Measurements from ENCODE around the gene TET2.

TET2 gene

GRCh38 chr4:105182211-105182610 is 35.5 kb downstream of the TET2 start:
- DNase-seq (ENCODE audit: low read depth): no peak

GRCh38 chr4:105184316-105184980 is 37.8 kb downstream of the TET2 start:
- no peak for DNase-seq (ENCODE audit: low read depth)

- no peak for DNase-seq (ENCODE audit: low read depth)
Measured at GRCh38 chr4:105186701-105187161, 40.1 kb downstream of the TET2 start.

GRCh38 chr4:105189855-105190650 is 43.4 kb downstream of the TET2 start:
- DNase-seq (ENCODE audit: low read depth): no peak

GRCh38 chr4:105191621-105192210 is 45.0 kb downstream of the TET2 start:
- no peak for DNase-seq (ENCODE audit: low read depth)

- no peak for DNase-seq (ENCODE audit: low read depth)
Measured at GRCh38 chr4:105192474-105192873, 45.8 kb downstream of the TET2 start.

GRCh38 chr4:105192910-105193309 is 46.2 kb downstream of the TET2 start:
- no peak for DNase-seq (ENCODE audit: low read depth)

GRCh38 chr4:105193536-105193935 is 46.9 kb downstream of the TET2 start:
- no peak for DNase-seq (ENCODE audit: low read depth)

GRCh38 chr4:105194328-105195231 is 47.9 kb downstream of the TET2 start:
- DNase-seq (ENCODE audit: low read depth): no peak

GRCh38 chr4:105196523-105197145 is 50.0 kb downstream of the TET2 start:
- no peak for DNase-seq (ENCODE audit: low read depth)

GRCh38 chr4:105197777-105198176 is 51.1 kb downstream of the TET2 start:
- no peak for DNase-seq (ENCODE audit: low read depth)

GRCh38 chr4:105198541-105198940 is 51.9 kb downstream of the TET2 start:
- DNase-seq (ENCODE audit: low read depth): no peak

GRCh38 chr4:105206214-105206613 is 59.5 kb downstream of the TET2 start:
- no peak for DNase-seq (ENCODE audit: low read depth)

GRCh38 chr4:105207386-105207785 is 60.7 kb downstream of the TET2 start:
- no peak for DNase-seq (ENCODE audit: low read depth)

- no peak for DNase-seq (ENCODE audit: low read depth)
Measured at GRCh38 chr4:105208561-105208960, 61.9 kb downstream of the TET2 start.

- DNase-seq (ENCODE audit: low read depth): no peak
Measured at GRCh38 chr4:105210916-105211315, 64.2 kb downstream of the TET2 start.

GRCh38 chr4:105215609-105216313 is 69.1 kb downstream of the TET2 start:
- no peak for DNase-seq (ENCODE audit: low read depth)

- DNase-seq (ENCODE audit: low read depth): no peak
Measured at GRCh38 chr4:105225500-105225899, 78.8 kb downstream of the TET2 start.

- DNase-seq (ENCODE audit: low read depth): no peak
Measured at GRCh38 chr4:105227054-105227453, 80.4 kb downstream of the TET2 start.

GRCh38 chr4:105230287-105230686 is 83.6 kb downstream of the TET2 start:
- DNase-seq (ENCODE audit: low read depth): no peak

- no peak for DNase-seq (ENCODE audit: low read depth)
Measured at GRCh38 chr4:105232374-105232773, 85.7 kb downstream of the TET2 start.
